Right lobe of liver (tissue), 6 donors: ENCODE results near the gene HESX1. TPM values are rescaled to one million over a fixed set of nuclear protein-coding genes. Genes with fewer than 3 reads are reported as not detected.
A peak's percentile ranks its signal among the peaks of the same experiment; 100 is the strongest.

Experiments used
- ATAC-seq, 4 donors: fragments of 200-7000 bp; cut with Tn5 transposase; one replicate each; pipeline ENCODE4 v1.9.1; 2020; ENCODE audit warnings: mild to moderate bottlenecking in 4 of 4, moderate library complexity in 4 of 4
- DNase-seq, 3 donors: peaks; one replicate each; pipeline ENCODE4 v3.0.0-alpha.2; 2020
- H3K27ac ChIP-seq, 3 donors: fragments of 200-600 bp; one replicate each; pipeline ENCODE4 v1.8.0; 2022
- H3K27me3 ChIP-seq, 2 donors: fragments of 200-600 bp; one replicate each; pipeline ENCODE4 v1.8.0; 2022
- H3K36me3 ChIP-seq, 4 donors: fragments of 200-600 bp; sonication (generic) in 1 of 4; one replicate each; pipeline versions ENCODE4 v1.5.1 to v1.8.0; 2017 to 2022; ENCODE audit warnings: control low read depth in 1 of 4
- H3K4me1 ChIP-seq, 4 donors: fragments of 200-600 bp; sonication (generic) in 1 of 4; one replicate each; pipeline versions ENCODE4 v1.5.1 to v1.8.0; 2017 to 2022; ENCODE audit warnings: control low read depth in 1 of 4
- H3K4me3 ChIP-seq, 3 donors: fragments of 200-600 bp; one replicate each; pipeline ENCODE4 v1.8.0; 2022
- H3K9me3 ChIP-seq, 4 donors: fragments of 200-600 bp; sonication (generic) in 1 of 4; one replicate each; pipeline versions ENCODE4 v1.5.1 to v1.8.0; 2017 to 2022; ENCODE audit warnings: control low read depth in 1 of 4
- POLR2A ChIP-seq: fragments of 450-650 bp; IDR thresholded peaks from one replicate; pipeline ENCODE4 v1.6.1; 2017; ENCODE audit warnings: antibody characterized with exemption, mild to moderate bottlenecking
- WGBS: methylation state at CpG from one replicate; pipeline ENCODE4 v1.1.6; 2018; ENCODE audit warnings: low coverage, low lambda C conversion rate; ENCODE audit not compliant: insufficient coverage; ENCODE audit errors: missing lambda C conversion rate; 5-methylcytosine and 5-hydroxymethylcytosine counted together
- intact Hi-C, 2 donors: fragments of 100-400 bp; cut with DNase I; formaldehyde crosslinking; loops; one replicate each; pipeline versions ENCODE4 v1.11.2 to v1.14.1; 2022
- total RNA-seq, 6 experiments: library from RNA; depleted of rRNA in 2 of 6; stranded (reverse); fragments of >200 nt in 2 of 6; fragmentation: NEBNext Ultra II Directional in 3 of 6; extraction: Animal tissue kit (Norgen Biotek cat#: 25700) in 3 of 6; gene quantifications; one replicate each; pipeline versions ENCODE4 v1.1.0 to v1.2.4, GENCODE V29; 2016 to 2023
- TF ChIP-seq, protein P1 (sequence below), 4 donors: fragments of 200-600 bp in 3 of 4; fragments of 450-650 bp in 1 of 4; IDR thresholded peaks; one replicate each; pipeline versions ENCODE4 v1.5.1 to v1.8.0; 2016 to 2022; ENCODE audit warnings: antibody characterized with exemption in 4 of 4, mild to moderate bottlenecking in 2 of 4
- donor health status: DM: no; HTN: yes; CAD: no.
- donor health status: DM: no; HTN: no; CAD: no.
- donor health status: DM: no; HTN: no; CAD: no.
- donor health status: DM: no; HTN: yes; CAD: no.
- donor health status: DM: no; HTN: yes; CAD: no.

HESX1 gene
- total RNA-seq, 6 experiments from 2014 or later: 0.22 to 0.95 (median 0.66) TPM; not detected in 2

DNA sequence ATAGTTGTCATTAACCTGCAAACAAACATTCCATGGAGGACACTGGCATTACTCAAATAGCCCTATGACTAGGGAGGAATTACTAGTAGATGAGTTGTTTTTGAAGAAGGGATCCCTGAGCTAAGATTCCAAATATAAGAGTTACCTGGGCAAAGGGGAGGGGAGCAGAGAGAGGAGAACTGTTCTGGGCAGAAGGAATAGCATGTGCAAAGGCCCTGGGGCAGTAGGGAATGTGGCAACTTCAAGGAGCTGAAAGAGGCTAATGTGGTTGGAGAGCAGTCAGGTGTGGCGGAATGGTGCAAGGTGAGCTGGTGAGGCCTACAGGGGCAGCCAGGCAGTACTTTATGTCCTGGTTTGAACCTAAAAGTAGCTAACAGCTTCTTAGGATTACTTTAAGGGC is 28.8 kb downstream of the HESX1 start:
- WGBS: 100% methylated on average over 1 of the region's 1 CpG
- ATAC-seq (peak in 1 of 4 donors; percentile 10), DNase-seq (no peak)
- TF ChIP-seq POLR2A: no peak
- TF ChIP-seq, protein P1, sequence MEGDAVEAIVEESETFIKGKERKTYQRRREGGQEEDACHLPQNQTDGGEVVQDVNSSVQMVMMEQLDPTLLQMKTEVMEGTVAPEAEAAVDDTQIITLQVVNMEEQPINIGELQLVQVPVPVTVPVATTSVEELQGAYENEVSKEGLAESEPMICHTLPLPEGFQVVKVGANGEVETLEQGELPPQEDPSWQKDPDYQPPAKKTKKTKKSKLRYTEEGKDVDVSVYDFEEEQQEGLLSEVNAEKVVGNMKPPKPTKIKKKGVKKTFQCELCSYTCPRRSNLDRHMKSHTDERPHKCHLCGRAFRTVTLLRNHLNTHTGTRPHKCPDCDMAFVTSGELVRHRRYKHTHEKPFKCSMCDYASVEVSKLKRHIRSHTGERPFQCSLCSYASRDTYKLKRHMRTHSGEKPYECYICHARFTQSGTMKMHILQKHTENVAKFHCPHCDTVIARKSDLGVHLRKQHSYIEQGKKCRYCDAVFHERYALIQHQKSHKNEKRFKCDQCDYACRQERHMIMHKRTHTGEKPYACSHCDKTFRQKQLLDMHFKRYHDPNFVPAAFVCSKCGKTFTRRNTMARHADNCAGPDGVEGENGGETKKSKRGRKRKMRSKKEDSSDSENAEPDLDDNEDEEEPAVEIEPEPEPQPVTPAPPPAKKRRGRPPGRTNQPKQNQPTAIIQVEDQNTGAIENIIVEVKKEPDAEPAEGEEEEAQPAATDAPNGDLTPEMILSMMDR (IDR thresholded peaks at IDR 0.05): no peak
- H3K4me3 ChIP-seq: no peak overlapping the region
- no peaks in the 10 kb centered on the region for H3K4me1 ChIP-seq
- intact Hi-C loops: no loop called here
- no peaks in the 10 kb centered on the region for H3K9me3 ChIP-seq
- H3K36me3 ChIP-seq: no peaks in the 10 kb centered on the region
- no peak overlapping the region for H3K27ac ChIP-seq
- no peaks in the 10 kb centered on the region for H3K27me3 ChIP-seq

DNA sequence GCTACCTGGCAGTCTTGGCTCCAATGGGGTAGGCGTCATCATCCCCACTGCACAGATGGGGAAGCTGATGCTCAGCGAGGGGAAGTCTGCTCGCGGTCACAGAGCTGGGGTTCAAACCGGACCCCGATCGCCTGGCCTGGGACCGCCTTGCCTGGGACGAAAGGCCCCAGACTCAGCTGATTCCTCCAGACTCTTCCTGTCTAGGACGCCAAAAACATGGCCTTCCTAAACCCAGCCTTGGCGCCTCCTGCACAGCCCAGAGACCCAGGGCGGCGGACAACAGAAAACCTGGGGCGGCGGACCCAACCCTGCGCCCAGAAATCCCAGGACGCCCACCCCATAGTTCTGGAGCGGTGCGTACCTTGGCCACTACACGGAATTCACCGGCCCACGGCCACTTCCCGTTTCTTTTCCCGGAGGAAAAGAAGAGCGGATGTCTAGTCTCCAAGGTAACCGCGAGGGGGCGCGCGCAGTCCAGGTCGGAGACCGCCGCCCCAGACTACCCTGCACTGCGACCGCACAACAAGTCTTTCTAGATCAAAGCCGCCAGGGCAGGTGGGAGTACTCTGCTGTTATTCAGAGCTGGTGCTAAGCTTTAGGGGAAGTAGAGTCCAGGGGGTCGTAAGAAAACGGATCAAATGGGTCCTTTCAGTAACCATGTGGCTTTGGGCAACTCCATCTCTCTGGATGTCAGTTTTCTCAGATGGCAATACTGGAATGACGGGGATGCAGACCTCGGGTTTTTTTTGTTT is 29.7 kb downstream of the HESX1 start:
- H3K9me3 ChIP-seq: no peaks in the 10 kb centered on the region
- DNase-seq (peak; percentile 76 to 84 (median 80)), ATAC-seq (peak; percentile 91 to 94 (median 92))
- H3K27ac ChIP-seq: no peak overlapping the region
- intact Hi-C loops: no loop called here
- no peaks in the 10 kb centered on the region for H3K27me3 ChIP-seq
- peak overlapping the region; percentile 52 to 58 (median 57) for H3K4me3 ChIP-seq
- no peaks in the 10 kb centered on the region for H3K36me3 ChIP-seq
- 1% methylated on average over 27 of the region's 40 CpGs for WGBS
- H3K4me1 ChIP-seq: no peaks in the 10 kb centered on the region
- TF ChIP-seq POLR2A: no peak
- TF ChIP-seq, protein P1 (IDR thresholded peaks at IDR 0.05): peak; percentile 68 to 89 (median 87)

GRCh38 chr3:57169108-57169507 is 30.7 kb downstream of the HESX1 start:
- intact Hi-C loops: no loop called here
- H3K27me3 ChIP-seq: no peaks in the 10 kb centered on the region
- peaks cover 0 to 8% (median 3%) of the 10 kb centered on the region in 4 donors for H3K4me1 ChIP-seq
- no peaks in the 10 kb centered on the region for H3K36me3 ChIP-seq
- WGBS: 25% methylated on average over 3 of the region's 3 CpGs
- H3K27ac ChIP-seq: no peak overlapping the region
- TF ChIP-seq, protein P1 (IDR thresholded peaks at IDR 0.05): no peak
- TF ChIP-seq POLR2A: no peak
- ATAC-seq (no peak), DNase-seq (no peak)
- H3K4me3 ChIP-seq: no peak overlapping the region
- no peaks in the 10 kb centered on the region for H3K9me3 ChIP-seq

GRCh38 chr3:57168151-57168550 is 31.6 kb downstream of the HESX1 start:
- Histone ChIP-seq H3K27ac (no peak overlapping the region), H3K27me3 (no peaks in the 10 kb centered on the region), H3K9me3 (no peaks in the 10 kb centered on the region), H3K4me3 (no peak overlapping the region), H3K4me1 (peaks cover 0 to 8% (median 3%) of the 10 kb centered on the region in 4 donors), H3K36me3 (no peaks in the 10 kb centered on the region)
- intact Hi-C loops: no loop called here
- TF ChIP-seq POLR2A: no peak
- TF ChIP-seq, protein P1 (IDR thresholded peaks at IDR 0.05): no peak
- no peak for DNase-seq
- no peak for ATAC-seq
- WGBS: no CpG with 5 or more reads among the region's 2 CpGs
